CD14-positive monocyte (primary cell): ENCODE data around the gene BPTF. TPM values are rescaled to one million over a fixed set of nuclear protein-coding genes. Genes with fewer than 3 reads are reported as not detected.
"Not testable (repeated sequence)": the region's sequence is repeated elsewhere in the genome, so short reads cannot be mapped to it uniquely, and the experiment has no call there.

ENCODE experiments used
- DNase-seq, 3 donors: peaks; one replicate each; pipeline ENCODE4 v3.0.0-alpha.2; 2011 to 2022
- H2AFZ ChIP-seq: 2 replicates; pipeline ENCODE4 v1.6.0; 2012; ENCODE audit warnings: mild to moderate bottlenecking, low read depth, low read length, inconsistent platforms; ENCODE audit not compliant: insufficient read depth, poor library complexity, severe bottlenecking
- H3K27ac ChIP-seq, 2 donors: 1 replicate in 1 of 2; 2 replicates in 1 of 2; pipeline ENCODE4 v1.5.1; 2012 to 2013; ENCODE audit warnings: low read length in 2 of 2, control low read depth in 1 of 2, inconsistent platforms in 1 of 2, low read depth in 1 of 2, mild to moderate bottlenecking in 1 of 2
- H3K27me3 ChIP-seq, 2 donors: one replicate each; pipeline versions ENCODE4 v1.6.0 to v1.6.1; 2011 to 2013; ENCODE audit warnings: low read length in 2 of 2; ENCODE audit not compliant: control insufficient read depth in 2 of 2, insufficient read depth in 2 of 2
- H3K36me3 ChIP-seq, 2 donors: replicated peaks in 1 of 2; 1 replicate in 1 of 2; 2 replicates in 1 of 2; pipeline versions ENCODE4 v1.5.1 to v1.6.1; 2012 to 2013; ENCODE audit warnings: low read length in 2 of 2, control low read depth in 1 of 2, inconsistent platforms in 1 of 2, mild to moderate bottlenecking in 1 of 2; ENCODE audit not compliant: insufficient read depth in 2 of 2, control insufficient read depth in 1 of 2
- H3K4me1 ChIP-seq, 2 donors: 1 replicate in 1 of 2; 2 replicates in 1 of 2; pipeline versions ENCODE4 v1.5.1 to v1.6.1; 2012 to 2013; ENCODE audit warnings: low read length in 2 of 2, control low read depth in 1 of 2, inconsistent platforms in 1 of 2, mild to moderate bottlenecking in 1 of 2, moderate library complexity in 1 of 2; ENCODE audit not compliant: insufficient read depth in 2 of 2, control insufficient read depth in 1 of 2
- H3K4me2 ChIP-seq: replicated peaks from 2 replicates; pipeline ENCODE3; 2012; ENCODE audit warnings: low read length, moderate library complexity, mild to moderate bottlenecking; ENCODE audit not compliant: poor library complexity, severe bottlenecking; ENCODE audit errors: extremely low read depth
- H3K4me3 ChIP-seq, 3 experiments: fragments of 200-600 bp in 1 of 3; sonication (generic) in 1 of 3; replicated peaks in 1 of 3; 1 replicate in 2 of 3; 2 replicates in 1 of 3; pipeline ENCODE4 v1.5.1; 2011 to 2013; ENCODE audit warnings: low read length in 3 of 3, mild to moderate bottlenecking in 3 of 3, control low read depth in 2 of 3, low read depth in 2 of 3, inconsistent platforms in 1 of 3, moderate library complexity in 1 of 3
- H3K79me2 ChIP-seq: 2 replicates; pipeline ENCODE4 v1.6.0; 2012; ENCODE audit warnings: mild to moderate bottlenecking, control low read depth, inconsistent platforms, low read length, moderate library complexity; ENCODE audit not compliant: insufficient read depth
- H3K9ac ChIP-seq: 2 replicates; pipeline ENCODE4 v1.6.0; 2017; ENCODE audit warnings: low read length, mild to moderate bottlenecking; ENCODE audit not compliant: insufficient read depth, poor library complexity, severe bottlenecking
- H3K9me3 ChIP-seq, 2 donors: replicated peaks in 1 of 2; 1 replicate in 1 of 2; 2 replicates in 1 of 2; pipeline versions ENCODE4 v1.5.1 to v1.6.1; 2012 to 2013; ENCODE audit warnings: low read length in 2 of 2, control low read depth in 1 of 2; ENCODE audit not compliant: control insufficient read depth in 1 of 2, insufficient read depth in 1 of 2
- H4K20me1 ChIP-seq: 2 replicates; pipeline ENCODE4 v1.6.0; 2012; ENCODE audit warnings: mild to moderate bottlenecking, low read length, control low read depth, moderate library complexity; ENCODE audit not compliant: insufficient read depth
- H3K27ac Mint-ChIP-seq, 7 donors: one replicate each; pipeline ENCODE4 v1.8.0; 2020; ENCODE audit warnings: mild to moderate bottlenecking in 7 of 7, mixed read lengths in 7 of 7, moderate library complexity in 6 of 7, inconsistent platforms in 2 of 7
- H3K27me3 Mint-ChIP-seq, 3 donors: one replicate each; pipeline ENCODE4 v1.8.0; 2021 to 2022; ENCODE audit warnings: low read depth in 3 of 3, mild to moderate bottlenecking in 3 of 3, mixed read lengths in 3 of 3, moderate library complexity in 3 of 3, inconsistent platforms in 1 of 3
- H3K36me3 Mint-ChIP-seq, 2 donors: one replicate each; pipeline ENCODE4 v1.8.0; 2020; ENCODE audit warnings: mixed read lengths in 2 of 2, inconsistent platforms in 1 of 2, mild to moderate bottlenecking in 1 of 2
- H3K4me1 Mint-ChIP-seq: one replicate; pipeline ENCODE4 v1.8.0; 2020; ENCODE audit warnings: mild to moderate bottlenecking, mixed read lengths
- H3K4me3 Mint-ChIP-seq, 2 donors: one replicate each; pipeline ENCODE4 v1.8.0; 2020; ENCODE audit warnings: mild to moderate bottlenecking in 2 of 2, mixed read lengths in 2 of 2, moderate library complexity in 1 of 2
- H3K9me3 Mint-ChIP-seq, 7 donors: one replicate each; pipeline ENCODE4 v1.8.0; 2020 to 2022; ENCODE audit warnings: mixed read lengths in 7 of 7, mild to moderate bottlenecking in 6 of 7, moderate library complexity in 6 of 7, inconsistent platforms in 2 of 7
- CTCF ChIP-seq: fragments of 200-600 bp; IDR thresholded peaks from one replicate; pipeline ENCODE4 v1.8.0; 2022; ENCODE audit warnings: antibody characterized with exemption, mild to moderate bottlenecking
- WGBS: methylation state at CpG from one replicate; pipeline ENCODE4 v1.1.5; 2013; ENCODE audit warnings: missing lambda C conversion rate; ENCODE audit not compliant: insufficient coverage; 5-methylcytosine and 5-hydroxymethylcytosine counted together
- intact Hi-C, 2 donors: fragments of 100-400 bp; cut with micrococcal nuclease; formaldehyde crosslinking; loops; one replicate each; pipeline versions ENCODE4 v1.15.0 to v1.15.1; 2023
- polyA plus RNA-seq, 3 donors: library from polyadenylated mRNA; depleted of rRNA in 1 of 3; unstranded in 2 of 3; stranded (reverse) in 1 of 3; fragments of 300-500 nt in 2 of 3; fragments of >200 nt in 1 of 3; fragmentation: Illumina TruSeq in 2 of 3; gene quantifications; 1 replicate in 2 of 3; 2 replicates in 1 of 3; pipeline ENCODE4 v1.2.3, GENCODE V29; 2012 to 2021

The BPTF gene
- polyA plus RNA-seq, 3 donors, result 1.9 to 51.1 (median 4.5) TPM

GRCh38 chr17:67910117-67910803 is 85.0 kb downstream of the BPTF start:
- H3K4me1 Mint-ChIP-seq, DNase-seq, H3K4me2 ChIP-seq, H3K9me3 ChIP-seq, H2AFZ ChIP-seq, H3K27me3 Mint-ChIP-seq, H3K9me3 Mint-ChIP-seq, H3K27me3 ChIP-seq, H3K9ac ChIP-seq, H3K79me2 ChIP-seq, H3K4me3 ChIP-seq, intact Hi-C loops, H4K20me1 ChIP-seq, H3K4me1 ChIP-seq, H3K27ac ChIP-seq, H3K4me3 Mint-ChIP-seq: not testable (repeated sequence)
- peaks cover 70 to 100% of the 10 kb centered on the region in 2 donors for H3K36me3 ChIP-seq
- Mint-ChIP-seq H3K27ac (peak overlapping the region in 2 of 7 donors; percentile 36 to 73), H3K36me3 (peaks cover 78 to 94% of the 10 kb centered on the region in 2 donors)
- 92% methylated on average over 3 of the region's 7 CpGs for WGBS

- H3K9me3 ChIP-seq, result no peaks in the 10 kb centered on the region
- Mint-ChIP-seq H3K27me3 (no peaks in the 10 kb centered on the region), H3K4me1 (no peaks in the 10 kb centered on the region), H3K36me3 (peaks cover 78 to 94% of the 10 kb centered on the region in 2 donors), H3K9me3 (no peaks in the 10 kb centered on the region), H3K27ac (no peak overlapping the region), H3K4me3 (no peak overlapping the region)
- no peaks in the 10 kb centered on the region for H3K27me3 ChIP-seq
- peaks cover 74 to 100% of the 10 kb centered on the region in 2 donors for H3K36me3 ChIP-seq
- 96% methylated on average over 4 of the region's 10 CpGs for WGBS
- peaks cover 4% of the 10 kb centered on the region for H3K79me2 ChIP-seq
- H4K20me1 ChIP-seq, result peaks cover 5% of the 10 kb centered on the region
- no peak overlapping the region for H3K4me3 ChIP-seq
- no peaks in the 10 kb centered on the region for H3K4me1 ChIP-seq
- H3K9ac ChIP-seq, result no peak overlapping the region
- intact Hi-C loops, result no loop called here
- H2AFZ ChIP-seq, result no peak overlapping the region
- DNase-seq, result no peak
- no peak for TF ChIP-seq CTCF
- no peak overlapping the region for H3K27ac ChIP-seq
- no peak overlapping the region for H3K4me2 ChIP-seq
These were observed 85.9 kb downstream of the BPTF start for GRCh38 chr17:67911059-67911782.
